CD4-positive, alpha-beta T cell treated with Interleukin-21 for 1 hour (primary cell): ENCODE measurements around the gene HSH2D.
"Not testable (repeated sequence)": the region's sequence is repeated elsewhere in the genome, so short reads cannot be mapped to it uniquely, and the experiment has no call there.

Experiments
- DNase-seq: peaks from one replicate; pipeline ENCODE4 v3.0.0-alpha.2; 2020

Gene HSH2D

DNA sequence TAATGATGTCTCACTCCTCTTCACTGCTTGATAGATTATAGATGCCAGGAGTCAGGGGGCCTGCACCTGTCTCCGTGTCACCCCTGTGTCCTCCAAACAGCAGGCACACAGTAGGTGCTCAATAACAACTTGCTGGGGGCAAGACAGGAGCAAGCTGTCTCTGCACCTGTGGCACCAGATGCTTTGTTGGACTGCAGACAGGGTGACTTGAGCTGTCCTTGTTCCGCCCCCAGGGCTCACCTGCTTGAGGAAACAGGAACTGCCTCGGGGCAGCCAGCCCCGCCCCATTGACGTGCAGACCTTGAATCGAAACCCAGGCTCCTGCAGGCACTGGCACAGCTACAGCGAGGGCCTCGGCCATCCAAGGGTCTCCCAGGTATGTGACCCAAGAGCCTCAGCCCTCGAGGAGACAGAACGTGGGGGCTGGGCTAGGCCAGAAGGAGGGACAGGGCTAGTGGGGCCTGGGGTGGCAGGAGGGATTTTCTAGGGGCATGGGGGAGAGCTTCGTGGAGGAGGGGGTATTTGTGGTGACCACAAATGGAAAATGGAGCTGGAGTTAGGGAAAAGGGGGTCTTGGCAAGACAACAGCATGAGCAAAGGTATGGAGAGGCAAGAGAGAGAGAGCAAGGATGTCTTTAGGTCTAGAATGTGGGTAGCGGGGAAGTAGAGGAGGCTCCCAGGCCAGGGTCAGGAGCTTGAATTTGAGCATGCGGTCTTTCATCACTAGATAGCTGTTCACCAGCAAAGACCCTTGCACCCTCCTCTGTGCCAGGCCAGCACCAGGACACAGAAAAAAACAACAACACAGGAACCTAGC is at the start of gene HSH2D:
Gene HSH2D, plus strand, starts transcription at position 287 of the 817 bp plus-strand sequence. CDS start 5,066 bp downstream, outside the sequence.
- DNase-seq, result peak; percentile 83

- DNase-seq, result peak; percentile 28
Observed at GRCh38 chr19:16094360-16095070, 49.0 kb upstream of the HSH2D start.

GRCh38 chr19:16095071-16095571 is 48.4 kb upstream of the HSH2D start:
- no peak for DNase-seq

DNA sequence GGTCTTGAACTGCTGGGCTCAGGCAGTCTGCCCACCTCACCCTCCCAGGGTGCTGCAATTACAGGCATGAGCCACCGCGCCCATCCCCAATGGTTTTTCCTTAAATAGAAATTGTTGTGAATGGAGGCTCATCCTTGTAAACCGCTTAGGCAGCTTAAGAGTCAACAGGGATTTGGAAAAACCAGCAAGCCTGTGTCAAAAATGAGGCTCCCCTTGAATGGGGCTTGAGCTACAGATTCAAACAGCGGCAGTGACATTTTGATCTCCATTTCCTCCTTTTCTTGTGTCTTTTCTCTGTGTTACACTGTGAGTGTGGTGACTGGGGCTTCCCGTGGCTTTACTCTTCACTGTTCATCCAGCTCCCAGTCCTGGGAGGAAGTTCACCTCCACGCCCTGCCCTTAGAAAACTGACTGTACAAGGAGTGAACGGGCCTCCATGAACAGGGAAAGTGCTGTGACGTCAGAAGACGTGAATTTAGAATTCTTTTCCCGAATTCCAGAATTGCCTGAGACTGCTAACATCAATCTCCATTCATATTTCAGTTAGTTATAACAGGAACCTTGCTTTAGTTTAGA is 47.1 kb upstream of the HSH2D start:
- no peak for DNase-seq

DNA sequence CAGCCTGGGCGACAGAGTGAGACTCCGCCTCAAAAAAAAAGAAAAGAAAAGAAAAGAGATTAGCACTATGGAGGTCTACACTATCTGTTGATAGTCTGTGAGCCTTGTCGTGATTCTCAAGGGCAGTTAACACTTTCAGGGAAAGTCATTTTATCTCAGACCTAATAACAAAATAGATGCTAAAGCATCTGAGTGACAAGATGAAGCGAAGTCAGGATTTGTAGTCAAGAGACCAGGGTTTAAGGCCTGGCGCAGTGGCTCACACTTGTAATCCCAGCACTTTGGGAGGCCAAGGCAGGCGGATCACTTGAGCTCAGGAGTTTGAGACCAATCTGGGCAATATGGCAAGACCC is 45.1 kb upstream of the HSH2D start:
- DNase-seq, result no peak

GRCh38 chr19:16098821-16099220 is 44.7 kb upstream of the HSH2D start:
- DNase-seq, result no peak

- not testable (repeated sequence) for DNase-seq
Observed at GRCh38 chr19:16099314-16099965, 44.0 kb upstream of the HSH2D start.

- DNase-seq, result no peak
Observed at GRCh38 chr19:16100524-16100923, 43.0 kb upstream of the HSH2D start.

DNA sequence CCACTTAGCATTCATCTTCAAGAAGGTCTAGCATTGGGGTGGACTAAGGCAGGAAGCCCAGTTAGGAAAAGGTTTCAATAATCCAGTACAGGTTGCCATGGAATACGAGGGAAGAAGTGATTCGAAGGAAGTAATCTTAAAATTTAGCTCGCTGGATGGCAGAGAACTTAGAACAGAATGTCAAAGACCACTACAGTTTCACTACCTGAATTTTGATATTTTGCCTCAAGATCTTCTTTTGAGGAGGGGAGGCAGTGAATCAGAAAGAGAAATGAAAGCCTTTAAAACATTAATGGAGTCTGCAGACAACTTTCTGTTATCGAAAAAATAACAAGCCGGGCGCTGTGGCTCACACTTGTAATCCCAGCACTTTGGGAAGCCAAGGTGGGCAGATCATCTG is 38.8 kb upstream of the HSH2D start:
- DNase-seq, result no peak

GRCh38 chr19:16106121-16106520 is 37.4 kb upstream of the HSH2D start:
- no peak for DNase-seq

- peak; percentile 99 for DNase-seq
Observed at GRCh38 chr19:16111160-16111908, 32.2 kb upstream of the HSH2D start, which contains the start of gene RAB8A. TSS of gene RAB8A (plus strand) at chr19:16111889. CDS start at chr19:16111902, 13 bp downstream.

DNA sequence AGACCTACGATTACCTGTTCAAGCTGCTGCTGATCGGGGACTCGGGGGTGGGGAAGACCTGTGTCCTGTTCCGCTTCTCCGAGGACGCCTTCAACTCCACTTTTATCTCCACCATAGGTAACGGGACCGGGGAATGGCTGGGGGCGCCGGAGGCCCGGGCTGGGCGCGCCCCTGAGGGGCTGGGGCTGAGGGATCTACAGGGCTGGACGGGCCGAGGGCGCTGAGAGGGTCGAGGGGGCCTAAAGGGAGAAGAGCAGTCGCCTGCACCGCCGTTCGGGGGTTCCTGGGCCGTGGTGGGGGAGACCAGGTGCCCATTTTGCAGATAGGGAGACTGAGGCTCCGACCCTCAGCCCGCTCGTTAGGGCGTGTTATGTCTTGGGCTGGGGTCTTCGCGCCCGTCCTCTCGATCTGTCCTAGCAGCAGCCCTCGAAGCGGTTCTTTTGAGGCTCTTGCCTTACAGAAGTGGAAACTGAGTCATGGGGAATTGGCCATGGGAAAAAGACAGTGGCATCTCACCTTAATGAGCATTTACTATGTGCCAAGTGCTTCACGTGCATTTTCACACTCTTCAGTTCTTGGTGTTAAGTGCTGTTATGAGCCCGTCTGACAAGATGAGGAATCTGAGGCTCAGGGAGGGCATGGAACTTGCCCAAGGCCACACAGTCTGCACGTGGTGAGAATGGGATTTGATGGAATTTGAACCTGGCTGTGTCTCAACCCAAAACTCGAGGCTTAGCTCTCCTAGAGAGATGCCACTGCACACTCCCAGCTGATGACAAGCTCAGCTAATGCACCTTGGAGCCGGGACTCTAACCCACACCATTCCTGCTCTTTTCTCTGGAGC is 31.4 kb upstream of the HSH2D start:
- DNase-seq, result no peak

- DNase-seq, result no peak
Observed at GRCh38 chr19:16112778-16113177, 30.7 kb upstream of the HSH2D start.

- no peak for DNase-seq
Observed at GRCh38 chr19:16113727-16114126, 29.8 kb upstream of the HSH2D start.

GRCh38 chr19:16115301-16116039 is 28.0 kb upstream of the HSH2D start:
- no peak for DNase-seq

DNA sequence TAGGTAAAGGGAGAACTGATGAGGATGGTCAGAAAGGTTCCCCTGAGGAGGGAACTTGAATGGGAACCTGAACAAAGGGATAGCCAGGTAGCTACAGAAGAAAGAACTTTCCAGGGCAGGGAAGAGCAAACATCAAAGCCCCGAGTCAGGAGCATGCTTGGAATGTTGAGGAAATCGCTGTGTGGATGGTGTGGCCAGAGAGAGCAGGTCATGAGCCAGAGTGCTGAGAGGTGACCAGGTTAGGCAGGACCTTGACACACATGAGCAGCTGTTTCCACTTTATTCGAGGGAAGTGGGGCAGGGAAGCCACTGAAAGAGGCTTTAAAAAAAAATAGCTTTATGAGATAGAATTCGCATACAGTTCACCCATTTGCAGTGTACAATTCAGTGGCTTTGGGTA is 27.4 kb upstream of the HSH2D start:
- DNase-seq, result no peak

DNA sequence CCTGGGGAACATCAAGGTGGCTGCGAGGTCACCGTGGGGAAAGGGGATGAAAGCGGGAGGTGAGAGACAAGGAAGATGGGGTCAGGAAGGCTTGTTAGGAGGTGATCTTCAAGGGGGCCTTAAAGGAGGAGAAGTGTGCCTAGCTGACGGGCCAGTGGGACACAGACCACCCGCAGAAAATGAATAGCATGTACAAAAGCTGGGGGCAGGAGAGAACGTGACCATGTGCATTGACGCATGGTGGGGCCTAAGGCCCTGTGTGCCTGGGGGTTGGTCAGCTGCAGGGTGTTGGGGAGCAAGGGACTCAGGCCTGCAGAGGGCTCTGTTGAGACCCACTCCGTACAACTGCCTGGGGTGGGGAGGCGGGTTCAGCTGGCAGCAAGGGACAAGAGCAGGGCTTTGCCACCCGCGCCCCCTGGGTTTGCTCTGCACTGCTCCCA is 25.9 kb upstream of the HSH2D start:
- no peak for DNase-seq

- DNase-seq, result peak; percentile 50
Observed at GRCh38 chr19:16118489-16119033, 24.9 kb upstream of the HSH2D start.

DNA sequence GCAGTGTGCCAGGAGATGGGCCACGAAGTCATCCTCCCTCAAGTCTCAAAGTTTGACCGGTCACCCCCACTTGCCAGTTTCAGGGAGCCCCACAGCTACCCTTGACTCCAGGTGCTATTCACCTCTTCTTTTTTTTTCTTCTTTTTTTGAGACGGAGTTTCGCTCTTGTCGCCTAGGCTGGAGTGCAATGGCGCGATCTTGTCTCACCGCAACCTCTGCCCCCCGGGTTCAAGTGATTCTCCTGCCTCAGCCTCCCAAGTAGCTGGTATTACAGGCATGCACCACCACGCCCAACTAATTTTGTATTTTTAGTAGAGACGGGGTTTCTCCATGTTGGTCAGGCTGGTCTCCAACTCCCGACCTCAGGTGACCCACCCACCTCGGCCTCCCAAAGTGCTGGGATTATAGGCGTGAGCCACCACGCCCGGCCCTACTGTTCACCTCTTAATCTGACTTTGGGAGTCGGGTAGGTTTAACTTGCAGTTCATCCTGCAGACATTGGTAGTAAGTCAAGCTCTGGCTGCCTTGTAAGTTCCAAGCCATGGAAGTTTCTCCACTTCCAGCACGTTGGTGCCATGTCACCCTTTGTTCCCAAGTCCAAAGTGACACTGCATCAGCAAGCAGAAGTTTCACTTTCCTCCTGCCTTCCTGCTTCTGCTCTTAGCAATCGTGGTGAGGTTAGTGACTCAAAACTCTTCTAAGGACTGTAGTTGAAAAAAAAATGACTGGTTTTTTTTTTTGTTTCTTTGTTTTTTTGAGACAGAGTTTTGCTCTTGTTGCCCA is 24.2 kb upstream of the HSH2D start:
- DNase-seq, result peak; percentile 61
